Activated CD8-positive, alpha-beta memory T cell treated with anti-CD3 and anti-CD28 coated beads, Interleukin-2, amount 50 U/mL, for 1 hour (primary cell): ENCODE measurements around the gene ADCK1.
"Not testable (repeated sequence)": the region's sequence is repeated elsewhere in the genome, so short reads cannot be mapped to it uniquely, and the experiment has no call there.

ENCODE experiments used
- DNase-seq: peaks from one replicate; pipeline ENCODE4 v3.0.0-alpha.2; 2020; ENCODE audit errors: extremely low read depth

ADCK1 gene

GRCh38 chr14:77799863-77800730 is at the start of gene ADCK1:
TSS of gene ADCK1 (plus strand) at chr14:77800109. CDS start at chr14:77818979, 18,870 bp downstream.
- DNase-seq = peak; percentile 36

GRCh38 chr14:77752266-77752665 is 47.6 kb upstream of the ADCK1 start:
- no peak for DNase-seq

GRCh38 chr14:77752799-77753516 is 47.0 kb upstream of the ADCK1 start:
- no peak for DNase-seq

- DNase-seq = peak; percentile 78
These were observed 39.3 kb upstream of the ADCK1 start, which contains the start of gene SNW1 for GRCh38 chr14:77760381-77761204. TSS of gene SNW1 (minus strand) at chr14:77761156. CDS start at chr14:77761127, 29 bp downstream.

- DNase-seq = no peak
These were observed 38.5 kb upstream of the ADCK1 start for GRCh38 chr14:77761205-77761931.

- DNase-seq = no peak
These were observed 36.6 kb upstream of the ADCK1 start for GRCh38 chr14:77763316-77763715.

- DNase-seq = no peak
These were observed 35.9 kb upstream of the ADCK1 start for GRCh38 chr14:77763978-77764377.

- DNase-seq = not testable (repeated sequence)
These were observed 31.4 kb upstream of the ADCK1 start for GRCh38 chr14:77768442-77769069.

- not testable (repeated sequence) for DNase-seq
These were observed 25.9 kb upstream of the ADCK1 start for GRCh38 chr14:77773966-77774365.

GRCh38 chr14:77782202-77782601 is 17.7 kb upstream of the ADCK1 start:
- DNase-seq = no peak

GRCh38 chr14:77786148-77786547 is 13.8 kb upstream of the ADCK1 start:
- no peak for DNase-seq

GRCh38 chr14:77790566-77791224 is 9.2 kb upstream of the ADCK1 start:
- no peak for DNase-seq

- DNase-seq = no peak
These were observed 8.7 kb upstream of the ADCK1 start for GRCh38 chr14:77791225-77791600.

GRCh38 chr14:77793255-77793654 is 6.7 kb upstream of the ADCK1 start:
- not testable (repeated sequence) for DNase-seq

GRCh38 chr14:77794357-77794756 is 5.6 kb upstream of the ADCK1 start:
- DNase-seq = no peak

GRCh38 chr14:77799456-77799855 is 453 bp upstream of the ADCK1 start:
- not testable (repeated sequence) for DNase-seq

- DNase-seq = no peak
These were observed 905 bp downstream of the ADCK1 start for GRCh38 chr14:77800814-77801213.

GRCh38 chr14:77804592-77804991 is 4.7 kb downstream of the ADCK1 start:
- no peak for DNase-seq

- no peak for DNase-seq
These were observed 5.8 kb downstream of the ADCK1 start for GRCh38 chr14:77805706-77806105.

GRCh38 chr14:77808250-77808649 is 8.3 kb downstream of the ADCK1 start:
- no peak for DNase-seq
